Ishikawa (cell line): ENCODE data around the gene ZBTB20.

Experiments used
- CEBPB ChIP-seq: IDR thresholded peaks from 2 replicates; pipeline ENCODE4 v1.6.1; 2012
- CREB1 ChIP-seq: IDR thresholded peaks from 2 replicates; pipeline ENCODE4 v1.6.1; 2012; ENCODE audit warnings: low read depth
- EGR1 ChIP-seq: IDR thresholded peaks from 2 replicates; pipeline ENCODE4 v1.6.1; 2012
- EP300 ChIP-seq: IDR thresholded peaks from 2 replicates; pipeline ENCODE4 v1.6.1; 2012; ENCODE audit warnings: borderline replicate concordance
- FOXM1 ChIP-seq: IDR thresholded peaks from 2 replicates; pipeline ENCODE4 v1.6.1; 2012; ENCODE audit warnings: low read depth, borderline replicate concordance
- MAX ChIP-seq: IDR thresholded peaks from 2 replicates; pipeline ENCODE4 v1.6.1; 2012
- NFIC ChIP-seq: IDR thresholded peaks from 2 replicates; pipeline ENCODE4 v1.6.1; 2012
- RAD21 ChIP-seq: IDR thresholded peaks from 2 replicates; pipeline ENCODE4 v1.6.1; 2012; ENCODE audit warnings: low read depth
- TAF1 ChIP-seq: IDR thresholded peaks from 2 replicates; pipeline ENCODE4 v1.6.1; 2012; ENCODE audit warnings: low read depth, mild to moderate bottlenecking
- TCF12 ChIP-seq: IDR thresholded peaks from 2 replicates; pipeline ENCODE4 v1.6.1; 2012; ENCODE audit warnings: low read depth
- TEAD4 ChIP-seq: IDR thresholded peaks from 2 replicates; pipeline ENCODE4 v1.6.1; 2012
- USF1 ChIP-seq: IDR thresholded peaks from 2 replicates; pipeline ENCODE4 v1.6.1; 2012
- YY1 ChIP-seq: IDR thresholded peaks from 2 replicates; pipeline ENCODE4 v1.6.1; 2012; ENCODE audit warnings: low read depth
- ZBTB7A ChIP-seq: IDR thresholded peaks from 2 replicates; pipeline ENCODE4 v1.6.1; 2012; ENCODE audit warnings: low read depth
- TF ChIP-seq, protein P1 (sequence below): IDR thresholded peaks from 2 replicates; pipeline ENCODE4 v1.6.1; 2012; ENCODE audit warnings: low read depth, mild to moderate bottlenecking

The ZBTB20 gene

GRCh38 chr3:114718071-114718897 is 428.8 kb downstream of the ZBTB20 start:
- TF ChIP-seq, protein P1, sequence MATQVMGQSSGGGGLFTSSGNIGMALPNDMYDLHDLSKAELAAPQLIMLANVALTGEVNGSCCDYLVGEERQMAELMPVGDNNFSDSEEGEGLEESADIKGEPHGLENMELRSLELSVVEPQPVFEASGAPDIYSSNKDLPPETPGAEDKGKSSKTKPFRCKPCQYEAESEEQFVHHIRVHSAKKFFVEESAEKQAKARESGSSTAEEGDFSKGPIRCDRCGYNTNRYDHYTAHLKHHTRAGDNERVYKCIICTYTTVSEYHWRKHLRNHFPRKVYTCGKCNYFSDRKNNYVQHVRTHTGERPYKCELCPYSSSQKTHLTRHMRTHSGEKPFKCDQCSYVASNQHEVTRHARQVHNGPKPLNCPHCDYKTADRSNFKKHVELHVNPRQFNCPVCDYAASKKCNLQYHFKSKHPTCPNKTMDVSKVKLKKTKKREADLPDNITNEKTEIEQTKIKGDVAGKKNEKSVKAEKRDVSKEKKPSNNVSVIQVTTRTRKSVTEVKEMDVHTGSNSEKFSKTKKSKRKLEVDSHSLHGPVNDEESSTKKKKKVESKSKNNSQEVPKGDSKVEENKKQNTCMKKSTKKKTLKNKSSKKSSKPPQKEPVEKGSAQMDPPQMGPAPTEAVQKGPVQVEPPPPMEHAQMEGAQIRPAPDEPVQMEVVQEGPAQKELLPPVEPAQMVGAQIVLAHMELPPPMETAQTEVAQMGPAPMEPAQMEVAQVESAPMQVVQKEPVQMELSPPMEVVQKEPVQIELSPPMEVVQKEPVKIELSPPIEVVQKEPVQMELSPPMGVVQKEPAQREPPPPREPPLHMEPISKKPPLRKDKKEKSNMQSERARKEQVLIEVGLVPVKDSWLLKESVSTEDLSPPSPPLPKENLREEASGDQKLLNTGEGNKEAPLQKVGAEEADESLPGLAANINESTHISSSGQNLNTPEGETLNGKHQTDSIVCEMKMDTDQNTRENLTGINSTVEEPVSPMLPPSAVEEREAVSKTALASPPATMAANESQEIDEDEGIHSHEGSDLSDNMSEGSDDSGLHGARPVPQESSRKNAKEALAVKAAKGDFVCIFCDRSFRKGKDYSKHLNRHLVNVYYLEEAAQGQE, result no peak
- TF ChIP-seq TAF1, result no peak
- no peak for TF ChIP-seq ZBTB7A
- TF ChIP-seq NFIC, result no peak
- TF ChIP-seq EP300, result no peak
- no peak for TF ChIP-seq CEBPB
- TF ChIP-seq TCF12, result no peak
- TF ChIP-seq RAD21, result no peak
- TF ChIP-seq YY1, result no peak
- TF ChIP-seq EGR1, result no peak
- TF ChIP-seq TEAD4, result no peak
- TF ChIP-seq USF1, result no peak
- TF ChIP-seq MAX, result no peak
- no peak for TF ChIP-seq FOXM1
- TF ChIP-seq CREB1, result no peak

DNA sequence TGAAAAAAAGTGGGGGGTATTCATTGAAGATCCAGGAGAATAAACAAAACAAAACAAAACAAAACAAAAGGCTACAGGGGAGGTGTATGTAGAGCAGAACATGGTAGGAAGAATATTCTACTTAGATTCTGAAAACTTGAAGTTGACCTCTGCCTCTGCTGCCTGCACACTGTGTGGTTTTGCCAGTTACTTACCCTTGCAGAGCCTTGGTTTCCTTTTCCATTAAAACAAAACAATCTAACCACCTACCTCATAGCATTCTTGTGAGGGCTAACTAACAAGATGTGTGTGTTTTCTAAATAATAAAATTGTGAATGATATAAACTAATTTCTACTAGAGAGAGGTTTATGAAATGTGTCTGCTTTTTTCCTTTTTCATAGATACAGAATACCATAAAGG is 430.2 kb downstream of the ZBTB20 start:
- TF ChIP-seq CREB1 (no peak), NFIC (no peak), FOXM1 (no peak), CEBPB (no peak)

DNA sequence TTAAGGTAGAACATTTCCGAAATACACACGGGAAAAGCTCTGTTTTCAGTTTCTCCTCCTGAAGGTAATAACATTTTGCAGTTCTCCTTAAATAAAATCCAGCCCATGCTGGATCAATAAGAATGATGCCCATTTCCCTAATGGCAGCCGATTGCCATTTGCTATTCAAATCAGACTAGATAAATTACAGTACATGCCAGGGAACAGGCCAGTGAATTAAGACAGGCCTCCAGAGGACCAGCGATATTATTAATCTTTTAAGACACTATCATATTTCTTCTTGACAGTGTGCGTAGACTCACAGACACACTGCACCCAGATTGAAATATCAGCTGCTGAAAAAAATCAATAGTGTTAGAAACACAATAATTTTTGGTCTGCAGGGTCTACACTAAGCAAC is 431.0 kb downstream of the ZBTB20 start:
- no peak for TF ChIP-seq EGR1
- no peak for TF ChIP-seq CEBPB
- TF ChIP-seq USF1, result no peak
- TF ChIP-seq TAF1, result no peak
- no peak for TF ChIP-seq TCF12
- TF ChIP-seq TEAD4, result no peak
- TF ChIP-seq MAX, result no peak
- no peak for TF ChIP-seq NFIC
- no peak for TF ChIP-seq EP300
- no peak for TF ChIP-seq FOXM1
- no peak for TF ChIP-seq CREB1
- no peak for TF ChIP-seq ZBTB7A
- TF ChIP-seq, protein P1, result no peak
- TF ChIP-seq RAD21, result no peak
- TF ChIP-seq YY1, result no peak

DNA sequence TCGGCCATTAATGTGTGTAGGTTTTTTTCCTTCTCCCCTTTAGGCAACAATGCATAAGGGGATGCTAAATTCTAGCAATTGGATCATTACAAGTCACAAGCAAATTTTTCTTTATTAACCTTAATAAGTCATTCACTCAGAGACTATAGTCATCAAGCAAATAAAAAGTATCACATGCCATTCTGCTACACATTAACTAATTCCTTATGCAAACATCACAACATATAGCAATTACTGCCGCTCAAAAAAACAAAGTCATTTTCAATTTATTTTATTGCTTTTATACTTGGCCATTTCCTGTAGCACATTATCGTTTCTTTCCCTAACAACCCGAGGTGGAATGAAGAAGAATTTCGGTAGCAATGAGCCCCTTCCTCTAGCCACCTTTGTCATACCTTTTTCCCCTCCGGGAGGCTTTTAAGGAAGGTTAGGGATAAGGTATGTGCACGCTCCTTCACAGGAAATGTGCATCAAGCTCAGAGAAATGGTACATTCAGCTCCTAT is 432.1 kb downstream of the ZBTB20 start:
- TF ChIP-seq TAF1 (no peak), TEAD4 (no peak), CEBPB (no peak), EP300 (no peak), NFIC (no peak), MAX (no peak)

DNA sequence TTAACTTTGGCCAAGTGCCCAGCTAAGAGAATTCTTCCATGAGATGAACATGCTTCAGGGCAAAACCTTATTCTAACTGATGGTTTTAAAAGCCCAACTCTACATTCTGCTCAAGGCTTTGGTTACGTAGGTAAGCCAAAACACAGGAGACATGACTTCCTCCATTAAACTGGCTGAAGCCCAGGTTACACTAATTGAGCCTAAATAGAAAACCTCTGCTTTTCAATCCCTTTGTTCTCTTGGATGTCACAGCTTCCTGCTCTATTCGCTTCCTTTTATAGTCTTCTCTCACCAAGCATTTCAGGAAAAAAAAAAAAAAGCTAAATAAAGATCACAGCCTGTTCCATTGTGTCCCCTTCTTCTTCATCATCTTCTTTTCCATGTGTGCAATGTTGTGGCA is 432.9 kb downstream of the ZBTB20 start:
- TF ChIP-seq RAD21 (no peak), TCF12 (no peak), FOXM1 (no peak), YY1 (no peak), EGR1 (no peak), CREB1 (no peak), NFIC (no peak), EP300 (no peak)
